Esophagus squamous epithelium (tissue), 5 donors: ENCODE results near the gene RSPH6A. TPM values are rescaled to one million over a fixed set of nuclear protein-coding genes. Genes with fewer than 3 reads are reported as not detected.

Experiments used
- DNase-seq: peaks from one replicate; lab custom pipeline; 2025; lab: John Stamatoyannopoulos, UW
- H3K27ac ChIP-seq, 4 donors: fragments of 200-600 bp; sonication (generic); one replicate each; pipeline ENCODE4 v1.5.1; 2016 to 2019; ENCODE audit warnings: mild to moderate bottlenecking in 1 of 4
- H3K27me3 ChIP-seq, 4 donors: fragments of 200-600 bp; sonication (generic); 1 replicate in 3 of 4; 2 replicates in 1 of 4; pipeline versions ENCODE4 v1.5.1 to v1.6.0; 2017 to 2021; ENCODE audit warnings: antibody characterized with exemption in 1 of 4
- H3K36me3 ChIP-seq, 3 donors: fragments of 200-600 bp; sonication (generic); one replicate each; pipeline ENCODE4 v1.5.1; 2016 to 2019
- H3K4me1 ChIP-seq, 3 donors: fragments of 200-600 bp; sonication (generic); one replicate each; pipeline ENCODE4 v1.5.1; 2017 to 2019
- H3K4me3 ChIP-seq, 4 donors: fragments of 200-600 bp; sonication (generic); 1 replicate in 3 of 4; 2 replicates in 1 of 4; pipeline ENCODE4 v1.5.1; 2016 to 2019; ENCODE audit warnings: mild to moderate bottlenecking in 2 of 4, moderate library complexity in 1 of 4
- H3K9me3 ChIP-seq, 3 donors: fragments of 200-600 bp; sonication (generic); one replicate each; pipeline ENCODE4 v1.5.1; 2016 to 2019
- POLR2A ChIP-seq, 4 donors: fragments of 450-650 bp; IDR thresholded peaks; one replicate each; pipeline ENCODE4 v1.6.1; 2017; ENCODE audit warnings: antibody characterized with exemption in 4 of 4, mild to moderate bottlenecking in 4 of 4, moderate library complexity in 3 of 4
- WGBS, 2 donors: methylation state at CpG; one replicate each; pipeline ENCODE4 v1.1.5; 2018; 5-methylcytosine and 5-hydroxymethylcytosine counted together
- intact Hi-C: fragments of 100-400 bp; cut with DNase I; formaldehyde crosslinking; loops from one replicate; pipeline ENCODE4 v1.15.0; 2022
- total RNA-seq, 4 donors: library from RNA; depleted of rRNA; stranded (reverse); fragments of >200 nt; gene quantifications; one replicate each; pipeline ENCODE4 v1.1.0, GENCODE V29; 2016
- TF ChIP-seq, protein P1 (sequence below), 6 experiments: fragments of 450-650 bp in 4 of 6; fragments of 200-600 bp in 2 of 6; sonication (generic) in 2 of 6; IDR thresholded peaks; one replicate each; pipeline ENCODE4 v1.5.1; 2016 to 2019; ENCODE audit warnings: antibody characterized with exemption in 6 of 6, mild to moderate bottlenecking in 4 of 6, moderate library complexity in 4 of 6
- donor health status: DM: yes; HTN: yes; CAD: no.

The RSPH6A gene
- total RNA-seq, 4 donors from 2014 or later, result 0.19 TPM; not detected in 3

DNA sequence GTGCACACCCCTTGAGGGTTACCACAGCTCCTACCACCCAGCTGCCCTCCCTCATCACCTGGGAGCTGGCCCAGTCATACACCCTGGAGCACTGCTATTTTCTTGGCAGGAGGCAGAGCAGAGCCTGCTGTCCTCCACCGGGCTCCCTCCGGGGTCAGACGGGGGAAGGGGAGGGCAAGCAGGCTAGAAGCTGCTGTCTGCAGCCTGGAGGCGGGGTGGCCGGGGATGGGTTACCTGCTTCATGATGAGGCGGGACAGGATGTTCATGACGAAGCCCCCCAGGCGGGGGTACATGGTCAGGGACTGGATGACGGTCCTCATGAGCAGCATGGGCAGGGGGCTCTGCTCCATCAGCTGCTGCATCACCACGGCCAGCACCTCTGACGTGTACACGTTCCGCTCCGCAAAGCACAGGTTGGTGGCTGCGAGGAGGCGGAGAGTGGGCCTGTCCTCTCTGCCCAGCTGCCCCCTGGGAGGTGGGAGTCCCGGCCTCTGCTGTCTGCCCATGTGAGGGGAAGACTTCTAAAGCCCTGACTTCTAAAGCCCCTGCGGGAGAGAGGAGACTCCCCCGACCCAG is 2.7 kb upstream of the RSPH6A start:
- intact Hi-C loops, result no loop called here
- no peak for TF ChIP-seq POLR2A (IDR thresholded peaks at IDR 0.05)
- TF ChIP-seq, protein P1, sequence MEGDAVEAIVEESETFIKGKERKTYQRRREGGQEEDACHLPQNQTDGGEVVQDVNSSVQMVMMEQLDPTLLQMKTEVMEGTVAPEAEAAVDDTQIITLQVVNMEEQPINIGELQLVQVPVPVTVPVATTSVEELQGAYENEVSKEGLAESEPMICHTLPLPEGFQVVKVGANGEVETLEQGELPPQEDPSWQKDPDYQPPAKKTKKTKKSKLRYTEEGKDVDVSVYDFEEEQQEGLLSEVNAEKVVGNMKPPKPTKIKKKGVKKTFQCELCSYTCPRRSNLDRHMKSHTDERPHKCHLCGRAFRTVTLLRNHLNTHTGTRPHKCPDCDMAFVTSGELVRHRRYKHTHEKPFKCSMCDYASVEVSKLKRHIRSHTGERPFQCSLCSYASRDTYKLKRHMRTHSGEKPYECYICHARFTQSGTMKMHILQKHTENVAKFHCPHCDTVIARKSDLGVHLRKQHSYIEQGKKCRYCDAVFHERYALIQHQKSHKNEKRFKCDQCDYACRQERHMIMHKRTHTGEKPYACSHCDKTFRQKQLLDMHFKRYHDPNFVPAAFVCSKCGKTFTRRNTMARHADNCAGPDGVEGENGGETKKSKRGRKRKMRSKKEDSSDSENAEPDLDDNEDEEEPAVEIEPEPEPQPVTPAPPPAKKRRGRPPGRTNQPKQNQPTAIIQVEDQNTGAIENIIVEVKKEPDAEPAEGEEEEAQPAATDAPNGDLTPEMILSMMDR (IDR thresholded peaks at IDR 0.05), result no peak
- Histone ChIP-seq H3K36me3 (peaks cover 0 to 43% (median 5%) of the 10 kb centered on the region in 3 donors), H3K27ac (no peak overlapping the region), H3K27me3 (peaks cover 0 to 19% (median 0%) of the 10 kb centered on the region in 4 donors), H3K4me1 (peaks cover 19 to 63% (median 20%) of the 10 kb centered on the region in 3 donors), H3K9me3 (no peaks in the 10 kb centered on the region), H3K4me3 (no peak overlapping the region)
- WGBS, 2 donors, result 78% methylated on average over 9 of the region's 19 CpGs; no CpG with 5 or more reads in 1 of the 2 donors
- no peak for DNase-seq

- H3K4me3 ChIP-seq, result no peak overlapping the region
- H3K27me3 ChIP-seq, result peaks cover 0 to 19% (median 0%) of the 10 kb centered on the region in 4 donors
- H3K27ac ChIP-seq, result no peak overlapping the region
- peak; percentile 66 for DNase-seq
- intact Hi-C loops, result no loop called here
- H3K36me3 ChIP-seq, result peaks cover 0 to 37% (median 0%) of the 10 kb centered on the region in 3 donors
- WGBS, 2 donors, result 13 to 17% methylated on average over 14 to 20 of the region's 24 CpGs
- peaks cover 19 to 70% (median 20%) of the 10 kb centered on the region in 3 donors for H3K4me1 ChIP-seq
- TF ChIP-seq, protein P1 (IDR thresholded peaks at IDR 0.05), result peak; percentile 92 to 98 (median 96)
- TF ChIP-seq POLR2A (IDR thresholded peaks at IDR 0.05), result no peak
- H3K9me3 ChIP-seq, result no peaks in the 10 kb centered on the region
These were observed 2.1 kb upstream of the RSPH6A start for GRCh38 chr19:45817010-45817724.

GRCh38 chr19:45816236-45817009 is 1.3 kb upstream of the RSPH6A start:
- peak overlapping the region in 1 of 4 donors; percentile 56 for H3K4me3 ChIP-seq
- peaks cover 20 to 73% (median 23%) of the 10 kb centered on the region in 3 donors for H3K4me1 ChIP-seq

DNA sequence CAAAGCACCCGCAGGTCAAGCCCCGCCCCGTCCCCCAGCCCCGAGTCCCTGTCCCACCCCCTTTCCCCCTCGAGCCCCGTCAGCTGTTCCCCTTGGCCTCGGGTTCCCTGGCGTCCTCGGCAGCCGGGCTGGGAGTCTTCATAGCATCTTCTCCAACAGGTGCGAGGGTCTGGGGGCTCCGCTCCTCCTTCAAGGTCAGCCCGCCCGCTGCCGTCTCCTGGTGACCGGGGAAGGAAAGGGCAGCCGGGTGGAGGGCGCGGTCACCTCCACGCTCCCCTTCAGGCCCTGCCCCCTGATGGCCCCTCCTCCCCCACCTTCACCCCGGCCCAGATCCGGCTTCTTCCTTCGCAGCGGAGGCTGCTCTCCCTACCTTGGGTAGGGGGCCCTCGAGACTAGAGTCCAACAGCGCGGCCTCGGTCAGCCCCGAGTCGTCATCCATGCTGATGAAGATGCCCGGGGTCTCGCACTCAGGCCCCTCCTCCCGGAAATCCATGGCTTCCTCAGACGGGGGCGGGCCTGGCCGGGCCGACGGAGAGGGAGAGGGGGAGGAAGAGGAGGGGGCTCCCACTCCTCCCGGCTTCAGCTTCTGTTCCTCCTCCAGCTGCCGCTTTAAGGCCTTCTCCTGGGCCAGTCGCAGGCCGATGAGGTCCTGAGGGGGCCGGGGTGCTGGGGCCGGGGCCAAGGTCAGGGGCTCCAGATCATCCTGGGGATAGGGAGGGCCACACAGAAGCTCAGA is 541 bp upstream of the RSPH6A start:
- H3K4me3 ChIP-seq, result peak overlapping the region in 3 of 4 donors; percentile 24 to 56 (median 37)
- 33 to 34% methylated on average over 4 to 15 of the region's 44 CpGs for WGBS, 2 donors
- DNase-seq, result no peak
- TF ChIP-seq POLR2A (IDR thresholded peaks at IDR 0.05), result no peak
- TF ChIP-seq, protein P1 (IDR thresholded peaks at IDR 0.05), result no peak
- H3K4me1 ChIP-seq, result peaks cover 20 to 69% (median 23%) of the 10 kb centered on the region in 3 donors
- no peak overlapping the region for H3K27ac ChIP-seq
- H3K36me3 ChIP-seq, result peaks cover 0 to 24% (median 0%) of the 10 kb centered on the region in 3 donors
- no peaks in the 10 kb centered on the region for H3K9me3 ChIP-seq
- peaks cover 0 to 19% (median 0%) of the 10 kb centered on the region in 4 donors for H3K27me3 ChIP-seq
- intact Hi-C loops, result no loop called here

More at GRCh38 chr19:45816236-45817009, 1.3 kb upstream of the RSPH6A start:
- DNase-seq, result no peak
- Histone ChIP-seq H3K9me3 (no peaks in the 10 kb centered on the region), H3K36me3 (peaks cover 0 to 32% (median 0%) of the 10 kb centered on the region in 3 donors), H3K27ac (no peak overlapping the region), H3K27me3 (peaks cover 0 to 19% (median 0%) of the 10 kb centered on the region in 4 donors)
- intact Hi-C loops, result no loop called here
- WGBS, 2 donors, result 20 to 60% methylated on average over 1 to 2 of the region's 18 CpGs
- TF ChIP-seq, protein P1 (IDR thresholded peaks at IDR 0.05), result no peak
- no peak for TF ChIP-seq POLR2A (IDR thresholded peaks at IDR 0.05)
